ENCODE measurements around the gene JAK3. TPM values are rescaled to one million over a fixed set of nuclear protein-coding genes. Genes with fewer than 3 reads are reported as not detected.

Gene JAK3
- total and polyA plus RNA-seq, 2 of the 4 experiments (the other 2 are of a cell fraction): 0.36 to 1.5 TPM

DNA sequence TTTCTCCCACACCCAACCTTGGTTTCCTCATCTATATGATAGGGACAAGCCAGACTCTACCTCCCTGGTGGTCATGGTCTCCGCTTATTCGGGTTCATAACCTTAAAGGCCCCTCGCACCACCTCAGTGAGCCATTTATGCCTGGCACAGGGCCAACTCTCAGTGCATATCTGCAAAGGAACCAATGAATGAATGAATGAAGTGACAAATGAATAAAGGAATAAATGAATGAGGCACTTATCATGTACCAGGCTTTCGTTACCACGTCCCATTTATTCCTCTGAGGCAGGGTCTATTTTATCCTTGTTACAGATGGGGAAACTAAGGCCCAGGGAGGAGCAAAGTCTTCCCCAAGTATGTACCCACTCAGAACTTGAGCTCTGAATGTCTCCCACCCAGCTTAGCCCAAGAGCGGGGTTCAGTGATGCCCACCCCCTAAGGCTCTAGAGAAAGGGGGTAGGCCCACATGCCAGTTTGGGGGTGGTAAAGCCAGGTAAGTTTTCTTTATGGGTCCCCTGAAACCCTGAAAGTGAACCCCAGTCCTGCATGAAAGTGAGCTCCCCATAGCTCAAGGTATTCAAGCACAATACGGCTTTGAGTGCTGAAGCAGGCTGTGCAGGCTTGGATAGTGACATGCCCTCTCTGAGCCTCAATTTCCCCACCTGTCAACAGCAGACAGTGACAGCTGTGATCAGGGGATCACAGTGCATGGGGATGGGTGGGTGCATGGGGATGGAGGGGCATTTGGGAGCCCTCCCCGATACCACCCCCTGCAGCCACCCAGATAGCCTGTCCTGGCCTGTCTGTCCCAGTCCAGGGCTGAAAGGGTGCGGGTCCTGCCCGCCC is 23.5 kb upstream of the JAK3 start:
- no peak for ATAC-seq (ENCODE audit: low read depth)
- H3K4ac ChIP-seq (ENCODE audit: low read depth, low read length): no peak overlapping the region
- in situ Hi-C loops (cut with MboI; ENCODE audit: low sequenced_read_pairs): no loop called here
- ChIA-PET POLR2A (ENCODE audit: unreplicated experiment) (no interaction called here), CTCF (interaction anchor here (3.4 kb wide), 1 partner anchor 61 kb away, joined by 33 read pairs; the partner anchor contains the start of gene CCDC124)
- H2BK120ac ChIP-seq (ENCODE audit: low read depth, low read length): no peak overlapping the region
- BruUV-seq (replicated peaks): no TSS peak
- no peak overlapping the region for H3K9ac ChIP-seq (ENCODE audit: low read depth, low read length)
- no peak for DNase-seq
- WGBS, 2 experiments (ENCODE audit: extremely low coverage in 2 of 2, insufficient read length in 1 of 2): 38% methylated on average over 4 of the region's 10 CpGs; no CpG with 5 or more reads in 1 of the 2 experiments
- H3K9me3 ChIP-seq (ENCODE audit: control insufficient read depth, insufficient read depth, low read length): no peaks in the 10 kb centered on the region
- H3K79me1 ChIP-seq (ENCODE audit: low read depth in 1 of 2, low read length in 2 of 2): no peaks in the 10 kb centered on the region
- no peak overlapping the region for H4K5ac ChIP-seq (ENCODE audit: low read depth, low read length)
- H2AK9ac ChIP-seq (replicated peaks; ENCODE audit: low read depth, low read length, poor library complexity): no peak overlapping the region
- no peak overlapping the region for H3K18ac ChIP-seq (ENCODE audit: low read depth, low read length)
- H3K27me3 ChIP-seq (ENCODE audit: control insufficient read depth, insufficient read depth, low read length): peaks cover 53% of the 10 kb centered on the region
- no peak overlapping the region for H3K4me2 ChIP-seq (ENCODE audit: low read depth, low read length)
- intact Hi-C loops (cut with micrococcal nuclease): no loop called here
- H3K4me3 ChIP-seq (ENCODE audit: insufficient read depth, low read depth, low read length): no peak overlapping the region
- dilution Hi-C loops (cut with HindIII; ENCODE audit: low sequenced_read_pairs, unreplicated experiment): no loop called here
- no peak overlapping the region for H2BK15ac ChIP-seq (ENCODE audit: low read depth, low read length)
- H4K91ac ChIP-seq (ENCODE audit: insufficient read depth, low read depth, low read length): no peak overlapping the region
- H3K14ac ChIP-seq (replicated peaks; ENCODE audit: low read depth, low read length): no peak overlapping the region
- H2AFZ ChIP-seq (replicated peaks; ENCODE audit: low read length, poor library complexity): no peak overlapping the region
- no peak overlapping the region for H2BK20ac ChIP-seq (ENCODE audit: low read depth, low read length)
- no peak overlapping the region for H3K27ac ChIP-seq (ENCODE audit: insufficient read depth, low read length)
- H3K23ac ChIP-seq (ENCODE audit: low read depth, low read length): no peak overlapping the region
- no peaks in the 10 kb centered on the region for H3K36me3 ChIP-seq (ENCODE audit: control insufficient read depth, insufficient read depth, low read length)
- no peak overlapping the region for H4K8ac ChIP-seq (ENCODE audit: low read depth in 2 of 2, low read length in 2 of 2)
- H2AK5ac ChIP-seq (ENCODE audit: low read depth, low read length): no peak overlapping the region
- no peak overlapping the region for H3K56ac ChIP-seq (ENCODE audit: extremely low read depth, insufficient read depth, low read length)
- H4K20me1 ChIP-seq (ENCODE audit: insufficient read depth, low read length): no peaks in the 10 kb centered on the region
- TF ChIP-seq RFX5 (IDR thresholded peaks at IDR 0.05; ENCODE audit: low read depth, low read length): no peak
- TF ChIP-seq POLR2A (IDR thresholded peaks at IDR 0.05; ENCODE audit: low read depth, low read length): no peak
- TF ChIP-seq RAD21 (IDR thresholded peaks at IDR 0.05; ENCODE audit: low read length): no peak
- no peak for TF ChIP-seq BHLHE40 (IDR thresholded peaks at IDR 0.05; ENCODE audit: low read depth, low read length)
- H3K9me1 ChIP-seq (ENCODE audit: insufficient read depth, low read length): peaks cover under 1% of the 10 kb centered on the region; the same call in 1 of the 2 replicates
- no peak overlapping the region for H2BK5ac ChIP-seq (ENCODE audit: low read depth, low read length, poor library complexity, severe bottlenecking)
- H3K4me1 ChIP-seq (ENCODE audit: control insufficient read depth, insufficient read depth, low read length): no peaks in the 10 kb centered on the region
